Stimulated activated CD8-positive, alpha-beta memory T cell treated with anti-CD3 and anti-CD28 coated beads, Interleukin-15, amount 100 ng/mL, for 24 hours (primary cell): Measurements from ENCODE around the gene DPT.

Source experiments
- DNase-seq: peaks from one replicate; pipeline ENCODE4 v3.0.0-alpha.2; 2020; ENCODE audit warnings: low read depth

DPT gene

DNA sequence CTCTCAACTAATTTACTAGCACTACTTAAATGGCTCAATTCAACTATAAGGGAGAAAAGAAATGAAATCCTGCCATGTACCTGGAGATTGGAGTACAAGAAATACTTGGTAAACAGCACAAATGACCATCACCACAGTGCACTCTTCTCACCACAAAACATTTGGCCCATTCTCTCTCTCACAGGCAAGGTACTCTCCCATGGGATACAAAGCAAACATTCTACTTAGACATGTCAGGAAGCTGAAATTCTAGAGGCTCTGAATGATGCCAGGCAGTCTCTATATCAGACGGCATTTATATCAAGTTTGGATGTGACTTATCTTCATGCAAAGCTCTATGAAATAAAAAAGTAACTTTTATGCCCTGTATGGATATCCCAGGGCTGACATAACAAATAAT, 72.5 kb downstream of the DPT start:
- no peak for DNase-seq

DNA sequence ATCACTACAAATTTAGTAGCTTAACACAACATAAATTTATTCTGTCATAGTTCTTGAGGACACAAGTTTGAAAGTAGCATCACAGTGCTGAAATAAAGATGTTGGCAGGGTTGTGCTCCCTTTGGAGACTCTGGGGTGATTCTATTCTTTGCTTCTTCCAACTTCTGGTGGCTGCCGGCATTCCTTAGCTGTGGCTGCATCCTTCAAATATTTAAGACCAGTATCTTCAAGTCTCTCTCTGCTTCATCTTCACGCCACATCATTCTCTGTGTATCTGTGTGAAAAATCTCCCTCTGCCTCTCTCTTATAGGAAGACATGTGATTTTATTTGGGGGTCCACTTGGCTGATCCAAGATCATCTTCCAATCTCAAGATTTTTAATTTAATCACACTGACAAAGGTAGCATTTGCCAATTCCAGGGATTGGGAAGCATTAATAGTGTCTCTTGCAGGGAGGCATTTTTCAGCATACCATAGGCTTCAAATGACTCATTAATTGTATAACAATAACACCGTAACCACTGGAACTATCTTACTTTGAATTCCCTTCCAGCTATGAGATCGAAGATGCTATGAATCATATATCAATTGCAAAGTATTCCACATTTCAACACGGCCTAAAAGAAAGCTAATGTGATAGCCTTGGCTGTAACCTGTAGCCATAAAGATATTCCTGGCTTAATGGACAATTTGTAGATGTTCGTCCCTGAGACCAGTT, 74.6 kb downstream of the DPT start:
- no peak for DNase-seq

DNA sequence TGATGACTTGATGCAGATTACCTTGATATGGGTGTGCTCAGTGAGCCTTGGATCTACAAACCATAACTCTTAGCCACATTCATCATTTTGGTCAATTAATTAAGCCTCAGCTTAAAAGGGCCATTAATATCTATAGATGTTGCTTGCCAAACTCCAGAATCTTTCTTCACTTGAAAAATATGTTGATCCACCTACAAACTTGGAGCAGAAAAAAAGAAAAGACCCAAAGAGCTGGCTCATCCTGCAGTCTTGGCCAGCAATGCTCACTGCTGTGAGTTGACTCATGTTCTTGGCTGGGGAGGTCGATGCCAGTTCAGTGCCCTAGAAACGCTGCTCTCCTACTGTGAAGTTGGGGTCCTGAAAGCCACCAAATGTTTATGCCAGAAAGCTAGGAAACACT, 75.4 kb downstream of the DPT start:
- DNase-seq: no peak

DNA sequence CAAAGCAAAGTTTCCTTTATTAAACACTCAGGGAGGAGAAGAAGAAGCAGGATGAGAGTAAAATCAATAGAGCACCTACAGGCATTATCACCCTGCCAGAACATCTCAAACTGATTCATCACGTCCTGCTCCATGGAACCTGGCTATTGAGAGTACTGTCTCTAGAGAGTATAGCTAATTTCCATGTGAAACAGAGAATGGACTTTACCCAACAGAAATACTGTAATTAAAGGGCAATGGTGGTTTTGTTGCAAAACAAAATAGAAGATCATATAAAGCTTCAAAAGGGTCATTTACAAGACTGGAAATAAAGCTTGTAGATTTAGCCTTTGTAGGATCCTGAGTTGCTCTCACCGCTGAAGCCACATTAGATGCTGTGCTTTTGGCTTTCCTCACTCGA, 83.3 kb downstream of the DPT start:
- DNase-seq: no peak
